ENCODE results near the gene METTL3. TPM values are rescaled to one million over a fixed set of nuclear protein-coding genes. Genes with fewer than 3 reads are reported as not detected.

METTL3 gene
- 10 to 100 TPM; 70.7 to 83.1 (median 75.4) TPM for total RNA-seq

- WGBS, 2 donors, result 0% methylated on average over 46 to 50 of the region's 53 CpGs
- peaks cover 0 to 6% of the 10 kb centered on the region in 2 donors for H3K36me3 ChIP-seq
- H3K4me1 ChIP-seq, result peaks cover 13 to 16% of the 10 kb centered on the region in 2 donors
- peak within 1 kb of the TSS; percentile 50 to 79 (median 75) for H3K27ac ChIP-seq
- H3K27me3 ChIP-seq, result no peaks in the 10 kb centered on the region
- no peaks in the 10 kb centered on the region for H3K9me3 ChIP-seq
- H3K4me3 ChIP-seq (replicated peaks in 1 of 3), result peak within 1 kb of the TSS; percentile 80 to 91 (median 84)
- DNase-seq, result peak; percentile 98 to 99
- peak in 1 of 2 donors; percentile 54 for TF ChIP-seq POLR2A (IDR thresholded peaks at IDR 0.05)
- TF ChIP-seq CTCF (IDR thresholded peaks at IDR 0.05), result no peak
- intact Hi-C loops (cut with DNase I), result no loop called here
Observed at GRCh38 chr14:21510735-21511657, at the start of gene METTL3. METTL3 (minus strand) TSS chr14:21511340; CDS start chr14:21511223, 117 bp downstream.

- 85 to 89% methylated on average over 8 of the region's 8 CpGs for WGBS, 2 donors
- intact Hi-C loops (cut with DNase I), result loop anchor here (5.0 kb wide), 1 partner anchor 56 kb away; no protein-coding TSS in a partner anchor
Observed at GRCh38 chr14:21558703-21559170, 47.6 kb upstream of the METTL3 start.

GRCh38 chr14:21557084-21557901 lies 46.2 kb upstream of the METTL3 start:
- Histone ChIP-seq H3K36me3 (no peaks in the 10 kb centered on the region), H3K9me3 (no peaks in the 10 kb centered on the region), H3K4me3 (replicated peaks in 1 of 3) (no peak overlapping the region), H3K4me1 (peaks cover 5 to 18% of the 10 kb centered on the region in 2 donors), H3K27ac (peak overlapping the region; percentile 66 to 74 (median 68)), H3K27me3 (no peaks in the 10 kb centered on the region)
- peak; percentile 85 to 87 for DNase-seq
- 5 to 6% methylated on average over 11 of the region's 11 CpGs for WGBS, 2 donors
- intact Hi-C loops (cut with DNase I), result loop anchor here (5.0 kb wide), 1 partner anchor 55 kb away; no protein-coding TSS in a partner anchor
- TF ChIP-seq POLR2A (IDR thresholded peaks at IDR 0.05) (no peak), CTCF (IDR thresholded peaks at IDR 0.05) (peak; percentile 38 to 92 (median 63))

More at GRCh38 chr14:21558703-21559170, 47.6 kb upstream of the METTL3 start:
- no peaks in the 10 kb centered on the region for H3K27me3 ChIP-seq
- H3K4me1 ChIP-seq, result peaks cover 5 to 18% of the 10 kb centered on the region in 2 donors
- TF ChIP-seq POLR2A (IDR thresholded peaks at IDR 0.05) (no peak), CTCF (IDR thresholded peaks at IDR 0.05) (no peak)
- H3K27ac ChIP-seq, result no peak overlapping the region
- H3K9me3 ChIP-seq, result no peaks in the 10 kb centered on the region
- H3K4me3 ChIP-seq (replicated peaks in 1 of 3), result no peak overlapping the region
- DNase-seq, result no peak
- no peaks in the 10 kb centered on the region for H3K36me3 ChIP-seq

GRCh38 chr14:21556378-21557083 lies 45.4 kb upstream of the METTL3 start:
- H3K27ac ChIP-seq, result peak overlapping the region; percentile 66 to 74 (median 68)
- peaks cover 5 to 18% of the 10 kb centered on the region in 2 donors for H3K4me1 ChIP-seq
- no peaks in the 10 kb centered on the region for H3K9me3 ChIP-seq
- 53% methylated on average over 5 of the region's 5 CpGs for WGBS, 2 donors
- no peak overlapping the region for H3K4me3 ChIP-seq (replicated peaks in 1 of 3)
- TF ChIP-seq CTCF (IDR thresholded peaks at IDR 0.05) (no peak), POLR2A (IDR thresholded peaks at IDR 0.05) (no peak)
- intact Hi-C loops (cut with DNase I), result loop anchor here (5.0 kb wide), 1 partner anchor 54 kb away; no protein-coding TSS in a partner anchor
- no peaks in the 10 kb centered on the region for H3K27me3 ChIP-seq
- no peaks in the 10 kb centered on the region for H3K36me3 ChIP-seq
- no peak for DNase-seq

Measured in thyroid gland (tissue), 4 donors.